Stimulated activated CD4-positive, alpha-beta T cell treated with anti-CD3 and anti-CD28 coated beads, Interleukin-4, amount 100 ng/mL, for 24 hours (primary cell): Measurements from ENCODE around the gene GBP3.
"Not testable (repeated sequence)": the region's sequence is repeated elsewhere in the genome, so short reads cannot be mapped to it uniquely, and the experiment has no call there.

ENCODE experiments used
- DNase-seq: peaks from one replicate; pipeline ENCODE4 v3.0.0-alpha.2; 2020

Gene GBP3

GRCh38 chr1:88974616-88975172 lies 48.0 kb downstream of the GBP3 start:
- not testable (repeated sequence) for DNase-seq

DNA sequence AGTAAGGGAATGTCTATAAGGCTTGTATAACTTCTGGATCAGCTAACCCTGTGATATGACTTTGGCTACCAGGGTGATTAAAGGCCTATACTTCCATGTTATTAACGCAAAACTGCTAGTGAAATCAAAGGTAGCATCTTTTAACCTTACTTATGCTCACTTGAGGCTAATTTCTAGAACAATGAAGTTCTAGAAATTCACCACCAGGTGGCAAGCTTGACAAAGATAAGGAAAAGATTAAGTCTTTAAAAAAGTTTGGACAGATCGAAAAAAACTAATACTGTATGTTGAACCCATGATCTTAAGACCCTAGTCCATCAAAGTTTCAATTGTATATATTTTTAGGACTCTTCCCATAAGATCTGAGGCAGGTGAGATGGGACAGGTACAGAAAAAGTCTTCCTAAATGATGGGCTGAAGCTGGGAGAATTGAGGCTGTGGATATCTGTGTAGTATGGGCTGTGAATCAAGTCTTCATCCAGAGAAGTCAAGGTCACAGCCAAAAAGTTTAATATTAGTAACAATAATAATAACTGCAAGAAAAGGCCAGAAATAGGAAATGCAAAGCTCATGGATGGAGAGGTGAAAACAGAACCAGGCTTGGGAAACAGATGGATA lies 49.0 kb downstream of the GBP3 start:
- DNase-seq: no peak

DNA sequence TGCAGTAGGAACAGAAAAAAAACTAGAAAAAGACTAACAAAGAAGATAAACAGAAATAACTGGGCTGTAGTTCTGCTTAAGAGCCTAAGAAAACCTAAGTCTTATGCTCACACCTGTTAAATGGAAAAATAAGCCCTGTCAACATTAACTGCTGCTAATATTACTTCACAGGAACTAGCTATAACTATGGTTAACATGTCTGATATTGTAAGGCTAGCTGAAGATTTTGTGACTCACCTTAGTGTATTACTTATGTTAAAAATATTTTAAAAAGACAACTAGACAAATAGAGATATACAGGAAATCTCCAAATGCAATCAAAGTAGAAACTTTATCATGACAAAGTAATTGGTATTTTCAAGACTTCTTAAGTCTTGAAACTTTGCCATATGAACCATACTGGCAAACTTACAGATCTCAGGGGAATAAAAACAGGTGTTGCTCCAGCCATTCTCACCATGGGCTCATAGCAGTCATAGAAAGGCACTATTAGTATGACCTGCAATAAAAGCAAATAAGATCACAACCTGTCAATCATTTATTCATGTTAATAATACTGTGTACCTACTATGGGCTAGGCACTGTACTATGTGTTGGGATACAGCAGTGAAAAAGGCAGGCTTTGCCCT lies 60.9 kb downstream of the GBP3 start:
- DNase-seq: no peak

DNA sequence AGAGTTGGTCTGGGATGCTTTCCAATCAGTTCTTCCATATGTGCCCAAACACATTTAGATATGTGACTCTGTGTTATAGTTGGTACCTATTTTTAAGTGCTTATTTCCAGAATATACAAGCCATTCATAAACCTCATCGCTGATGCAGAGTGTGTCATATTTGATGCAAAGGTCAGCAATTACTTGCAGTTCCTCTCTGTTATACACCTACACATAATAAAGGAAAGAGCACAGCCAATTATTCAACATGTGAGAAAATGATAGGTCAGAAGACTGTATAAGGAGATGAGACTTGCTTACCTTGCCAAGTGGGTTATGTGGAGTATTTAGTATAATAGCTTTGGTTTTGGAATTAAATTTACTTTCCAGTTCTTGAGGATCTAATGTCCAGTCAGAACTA lies 61.6 kb downstream of the GBP3 start:
- DNase-seq: no peak
